Epithelial cell of esophagus (primary cell): Measurements from ENCODE around the gene DNAH8.
A peak's percentile ranks its signal among the peaks of the same experiment; 100 is the strongest.

Source experiments
- DNase-seq: peaks from one replicate; pipeline ENCODE4 v3.0.0; 2010; ENCODE audit warnings: low read depth
- H3K4me3 ChIP-seq: 2 replicates; pipeline ENCODE4 v1.5.1; 2011; ENCODE audit warnings: mild to moderate bottlenecking, low read length, control low read depth
- TF ChIP-seq, protein P1 (sequence below): IDR thresholded peaks from 2 replicates; pipeline ENCODE4 v1.5.1; 2011; ENCODE audit warnings: low read depth, mild to moderate bottlenecking, low read length, control low read depth, inconsistent platforms; ENCODE audit not compliant: insufficient read depth; ENCODE audit errors: missing control alignments

Gene DNAH8

DNA sequence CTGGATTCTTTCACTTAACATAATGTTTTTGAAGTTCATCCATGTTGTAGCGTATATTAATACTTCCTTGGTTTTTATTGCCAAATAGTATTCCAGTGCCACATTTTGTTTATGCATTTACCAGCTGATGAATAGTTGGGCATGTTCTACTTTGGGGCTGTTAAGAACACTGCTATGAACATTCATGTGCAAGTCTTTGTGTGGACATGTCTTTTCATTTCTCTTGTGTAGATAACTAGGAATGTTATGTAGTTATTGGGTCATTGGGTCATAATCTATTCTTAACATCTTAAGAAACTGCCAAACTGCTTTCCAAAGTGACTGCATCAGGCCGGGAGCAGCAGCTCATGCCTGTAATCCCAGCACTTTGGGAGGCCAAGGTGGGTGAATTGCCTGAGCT is 289.7 kb downstream of the DNAH8 start:
- no peak overlapping the region for H3K4me3 ChIP-seq
- DNase-seq, result peak; percentile 31
- TF ChIP-seq, protein P1, sequence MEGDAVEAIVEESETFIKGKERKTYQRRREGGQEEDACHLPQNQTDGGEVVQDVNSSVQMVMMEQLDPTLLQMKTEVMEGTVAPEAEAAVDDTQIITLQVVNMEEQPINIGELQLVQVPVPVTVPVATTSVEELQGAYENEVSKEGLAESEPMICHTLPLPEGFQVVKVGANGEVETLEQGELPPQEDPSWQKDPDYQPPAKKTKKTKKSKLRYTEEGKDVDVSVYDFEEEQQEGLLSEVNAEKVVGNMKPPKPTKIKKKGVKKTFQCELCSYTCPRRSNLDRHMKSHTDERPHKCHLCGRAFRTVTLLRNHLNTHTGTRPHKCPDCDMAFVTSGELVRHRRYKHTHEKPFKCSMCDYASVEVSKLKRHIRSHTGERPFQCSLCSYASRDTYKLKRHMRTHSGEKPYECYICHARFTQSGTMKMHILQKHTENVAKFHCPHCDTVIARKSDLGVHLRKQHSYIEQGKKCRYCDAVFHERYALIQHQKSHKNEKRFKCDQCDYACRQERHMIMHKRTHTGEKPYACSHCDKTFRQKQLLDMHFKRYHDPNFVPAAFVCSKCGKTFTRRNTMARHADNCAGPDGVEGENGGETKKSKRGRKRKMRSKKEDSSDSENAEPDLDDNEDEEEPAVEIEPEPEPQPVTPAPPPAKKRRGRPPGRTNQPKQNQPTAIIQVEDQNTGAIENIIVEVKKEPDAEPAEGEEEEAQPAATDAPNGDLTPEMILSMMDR, result no peak

DNA sequence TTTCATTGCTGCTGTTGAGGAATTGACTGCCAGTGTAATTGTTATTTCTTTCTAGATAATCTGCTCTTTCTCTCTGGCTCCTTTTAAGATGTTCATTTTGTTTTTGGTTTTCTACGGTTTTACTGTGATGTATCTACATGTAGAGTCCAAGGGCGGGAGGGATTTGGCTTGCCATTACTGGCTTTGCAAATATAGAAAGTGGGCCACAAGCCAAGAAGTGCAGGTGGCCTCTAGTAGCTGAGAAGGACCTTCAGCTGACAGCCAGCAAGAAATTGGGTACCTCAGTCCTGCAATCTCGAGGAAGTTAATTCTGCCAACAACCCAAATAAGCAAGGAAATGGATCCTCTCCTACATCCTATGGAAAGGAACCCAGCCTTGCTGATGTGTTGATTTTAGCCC is 290.7 kb downstream of the DNAH8 start:
- TF ChIP-seq, protein P1, result no peak
- no peak for DNase-seq
- H3K4me3 ChIP-seq, result no peak overlapping the region

DNA sequence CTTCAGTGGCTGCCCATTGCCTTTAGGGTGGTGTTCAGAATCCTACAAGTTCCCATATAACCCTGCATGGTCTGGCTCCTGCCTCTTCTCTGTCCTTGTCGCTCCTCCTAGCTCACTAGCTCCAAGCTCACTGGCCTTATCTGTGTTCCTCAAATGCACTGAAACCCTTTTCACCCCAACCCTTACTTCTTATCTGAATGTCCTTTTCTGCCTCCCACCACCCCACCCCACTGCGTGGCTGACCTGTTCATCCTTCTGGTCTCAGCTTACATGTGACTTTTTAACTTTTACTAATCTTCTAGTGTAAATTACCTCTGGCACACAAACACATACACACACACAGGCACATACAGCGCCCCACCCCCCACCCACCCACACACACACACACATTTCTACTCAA is 292.5 kb downstream of the DNAH8 start:
- no peak for DNase-seq
- TF ChIP-seq, protein P1, result no peak
- no peak overlapping the region for H3K4me3 ChIP-seq

DNA sequence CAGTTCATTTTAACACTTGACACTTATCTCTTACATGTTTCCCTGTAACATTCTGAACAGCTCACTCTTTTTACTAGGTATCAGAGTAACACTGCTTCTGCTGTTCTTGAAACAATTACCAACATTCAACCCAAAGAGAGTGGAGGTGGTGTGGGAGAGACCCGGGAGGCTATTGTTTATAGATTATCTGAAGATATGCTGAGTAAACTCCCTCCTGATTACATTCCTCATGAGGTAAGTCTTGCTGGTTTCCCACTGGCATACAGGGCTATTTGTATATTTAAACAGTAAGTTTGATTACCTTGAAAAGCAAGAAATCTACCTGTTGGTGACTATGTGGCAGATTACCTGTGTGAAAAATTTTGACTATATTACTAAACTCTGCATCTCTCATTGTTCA is 293.6 kb downstream of the DNAH8 start:
- no peak overlapping the region for H3K4me3 ChIP-seq
- TF ChIP-seq, protein P1, result no peak
- no peak for DNase-seq

DNA sequence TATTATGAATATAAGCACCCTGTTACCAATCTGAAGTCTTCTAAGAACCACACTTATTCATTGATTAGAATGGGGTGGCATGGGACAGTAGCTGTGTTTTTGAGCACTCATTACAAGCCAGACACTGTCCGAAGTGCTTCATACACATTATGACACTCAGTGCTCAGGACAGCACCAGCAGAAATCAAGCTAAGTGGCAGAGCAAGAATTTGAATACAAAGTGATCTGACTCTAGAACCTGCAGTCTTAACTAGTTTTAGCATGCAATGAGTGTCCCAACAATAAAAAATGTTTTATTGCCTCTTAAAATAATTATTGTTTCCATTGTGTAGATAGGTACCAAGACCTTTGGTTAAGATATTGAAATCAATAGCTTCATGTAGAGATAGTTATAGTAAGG is 294.4 kb downstream of the DNAH8 start:
- TF ChIP-seq, protein P1, result no peak
- H3K4me3 ChIP-seq, result no peak overlapping the region
- DNase-seq, result no peak

DNA sequence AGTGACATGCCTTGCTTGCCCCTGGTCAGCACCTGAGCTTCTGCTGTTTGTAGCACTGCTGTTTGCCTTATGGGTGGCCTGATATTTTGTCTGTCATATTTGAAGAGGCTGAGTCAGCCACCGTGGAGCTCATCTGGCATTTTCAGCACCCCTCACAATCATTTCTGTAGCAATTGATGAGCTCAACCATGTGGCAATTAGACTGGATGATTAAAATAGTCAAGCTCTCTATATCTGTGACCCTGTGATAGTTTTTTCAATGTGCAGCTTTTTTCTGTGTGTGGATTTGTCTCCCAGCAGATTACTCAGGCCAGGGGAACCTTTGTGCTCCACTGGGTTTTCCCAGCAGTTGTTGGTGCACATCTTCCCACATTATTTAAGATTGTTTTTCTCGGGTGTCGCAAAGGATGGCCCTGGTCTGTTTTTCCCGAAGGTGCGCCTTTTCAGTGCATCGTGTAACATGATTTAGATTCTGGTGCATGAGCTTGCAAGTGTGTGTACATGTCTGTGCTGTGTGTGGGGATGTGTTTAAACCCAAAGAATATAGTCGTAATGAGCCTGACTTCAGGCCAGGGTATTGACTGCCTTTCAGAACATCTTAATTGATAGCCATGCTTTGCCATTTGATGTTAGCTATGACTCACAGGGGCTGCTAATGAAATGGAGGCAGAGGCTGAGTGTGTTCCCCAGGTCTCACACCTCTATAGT is 301.9 kb downstream of the DNAH8 start:
- DNase-seq, result no peak
- TF ChIP-seq, protein P1, result no peak
- H3K4me3 ChIP-seq, result no peak overlapping the region

DNA sequence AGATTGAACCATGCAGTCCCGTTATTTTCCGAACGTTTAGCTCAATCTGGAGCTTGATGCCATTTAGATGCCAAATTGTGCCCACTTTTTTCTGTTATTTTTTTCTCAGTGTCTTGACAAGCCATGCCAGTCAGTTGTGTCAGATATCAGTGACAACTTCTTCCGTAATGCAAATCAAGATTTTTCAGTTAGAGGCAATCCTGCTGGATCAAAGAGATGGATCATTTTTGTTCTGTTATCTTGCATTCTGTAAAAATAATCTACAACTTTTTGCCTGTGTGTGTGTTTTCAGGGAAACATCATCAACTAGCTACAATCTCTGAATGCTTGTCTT is 302.4 kb downstream of the DNAH8 start:
- DNase-seq, result no peak

More for the DNA sequence above, 302.4 kb downstream of the DNAH8 start:
- no peak overlapping the region for H3K4me3 ChIP-seq
- TF ChIP-seq, protein P1, result no peak
